Measurements from ENCODE around the gene CATSPERB.
"Not testable (repeated sequence)": the region's sequence is repeated elsewhere in the genome, so short reads cannot be mapped to it uniquely, and the experiment has no call there.

The CATSPERB gene

DNA sequence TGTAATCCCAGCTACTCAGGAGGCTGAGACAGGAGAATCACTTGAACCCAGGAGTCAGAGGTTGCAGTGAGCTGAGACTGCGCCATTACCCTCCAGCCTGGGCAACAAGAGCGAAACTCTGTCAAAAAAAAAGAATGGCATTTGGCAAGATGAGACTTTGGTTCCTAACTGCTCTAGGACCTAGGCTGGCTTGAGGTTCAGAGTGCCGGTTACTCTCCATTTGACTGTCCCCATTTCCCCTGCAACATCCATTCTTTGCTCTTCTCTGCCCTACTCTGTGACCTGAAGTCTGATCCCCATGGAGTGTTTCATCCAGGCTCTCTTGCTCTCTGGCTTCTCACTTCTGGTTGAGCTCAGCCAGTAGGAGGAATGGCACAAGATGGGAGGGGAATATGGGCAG is 195.6 kb downstream of the CATSPERB start:
- Histone ChIP-seq H3K27ac (no peak overlapping the region), H3K4me2 (no peak overlapping the region), H3K27me3 (no peaks in the 10 kb centered on the region), H3K4me1 (no peaks in the 10 kb centered on the region), H4K20me1 (no peaks in the 10 kb centered on the region), H3K36me3 (no peaks in the 10 kb centered on the region), H3K4me3 (no peak overlapping the region), H3K9me3 (peaks cover 32% of the 10 kb centered on the region), H3K9ac (no peak overlapping the region)
- no peak for TF ChIP-seq Cebpa-rat (IDR thresholded peaks at IDR 0.05)

DNA sequence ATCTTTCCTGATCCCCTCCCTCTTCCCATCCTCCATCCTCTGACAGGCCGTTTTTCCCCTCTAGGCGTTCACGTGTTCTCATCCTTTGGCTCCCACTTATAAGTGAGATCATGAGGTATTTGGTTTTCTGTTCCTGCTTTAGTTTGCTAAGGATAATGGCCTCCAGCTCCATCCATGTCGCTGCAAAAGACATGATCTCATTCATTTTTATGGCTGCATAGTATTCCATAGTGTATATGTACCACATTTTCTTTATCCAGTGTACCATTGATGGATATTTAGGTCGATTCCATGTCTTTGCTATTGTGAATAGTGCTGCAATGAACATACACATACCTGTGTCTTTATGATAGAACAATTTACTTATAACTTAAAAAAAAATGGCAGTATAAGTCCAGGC is 197.8 kb downstream of the CATSPERB start:
- not testable (repeated sequence) for H3K9ac ChIP-seq, H4K20me1 ChIP-seq, H3K27ac ChIP-seq, H3K9me3 ChIP-seq, H3K27me3 ChIP-seq, H3K4me3 ChIP-seq, H3K36me3 ChIP-seq, H3K4me2 ChIP-seq, H3K4me1 ChIP-seq

GRCh38 chr14:91533623-91534022 is 198.3 kb downstream of the CATSPERB start:
- no peak overlapping the region for H3K4me2 ChIP-seq
- no peak overlapping the region for H3K27ac ChIP-seq
- H3K9me3 ChIP-seq, result peaks cover 5% of the 10 kb centered on the region
- H3K9ac ChIP-seq, result no peak overlapping the region
- H3K36me3 ChIP-seq, result no peaks in the 10 kb centered on the region
- no peaks in the 10 kb centered on the region for H3K4me1 ChIP-seq
- no peaks in the 10 kb centered on the region for H3K27me3 ChIP-seq
- H4K20me1 ChIP-seq, result no peaks in the 10 kb centered on the region
- H3K4me3 ChIP-seq, result no peak overlapping the region
- TF ChIP-seq Cebpa-rat (IDR thresholded peaks at IDR 0.05), result no peak

All from BLaER1 (cell line).